Fibroblast of skin of right biceps (primary cell): ENCODE results near the gene MACROD2.
"Not testable (repeated sequence)": the region's sequence is repeated elsewhere in the genome, so short reads cannot be mapped to it uniquely, and the experiment has no call there.

Experiments
- DNase-seq: peaks from one replicate; pipeline ENCODE4 v3.0.0-alpha.2; 2013

The MACROD2 gene

DNA sequence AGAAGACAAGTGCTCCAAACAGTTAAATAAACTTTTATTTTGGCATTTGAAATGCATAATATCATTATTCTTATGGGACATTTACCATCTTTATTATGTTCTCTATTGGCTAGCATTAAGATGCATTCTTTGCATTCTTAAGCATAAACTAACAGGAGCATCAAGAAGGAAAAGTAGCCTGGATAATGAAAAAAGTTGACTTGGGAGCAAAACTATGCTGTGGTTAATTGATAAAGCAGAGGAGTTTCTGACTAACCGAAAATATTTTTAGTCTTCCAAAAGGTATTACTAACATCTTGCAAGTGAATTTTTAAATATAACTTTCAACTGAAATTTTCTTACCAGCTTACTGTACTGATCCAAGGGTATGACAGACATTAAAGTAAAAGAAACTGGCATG lies 201.8 kb downstream of the MACROD2 start:
- peak; percentile 89 for DNase-seq

DNA sequence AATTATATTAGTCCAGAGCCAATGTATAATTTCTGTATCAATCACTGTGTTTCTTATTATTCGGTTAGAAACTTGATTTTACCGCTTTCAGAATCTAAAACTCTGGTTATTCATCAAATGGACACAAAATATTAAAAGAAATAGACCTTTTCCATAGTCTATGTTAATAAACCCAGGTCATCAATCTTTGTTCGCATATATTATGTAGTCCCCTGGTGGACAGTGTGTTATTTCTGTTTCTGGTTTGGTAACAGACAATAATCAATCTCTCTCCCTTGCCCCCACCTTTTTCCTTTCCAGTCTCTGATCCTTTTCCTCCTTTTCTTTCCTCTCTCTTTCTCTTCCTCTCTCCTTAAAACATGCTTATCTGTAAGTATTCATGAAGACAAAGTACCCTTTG lies 203.1 kb downstream of the MACROD2 start:
- no peak for DNase-seq

- peak; percentile 23 for DNase-seq
Observed at GRCh38 chr20:14199111-14199510, 203.8 kb downstream of the MACROD2 start.

- no peak for DNase-seq
Observed at GRCh38 chr20:14203657-14204056, 208.3 kb downstream of the MACROD2 start.

GRCh38 chr20:14207591-14207990 lies 212.3 kb downstream of the MACROD2 start:
- DNase-seq = no peak

- DNase-seq = no peak
Observed at GRCh38 chr20:14208956-14209355, 213.6 kb downstream of the MACROD2 start.

GRCh38 chr20:14210146-14210545 lies 214.8 kb downstream of the MACROD2 start:
- DNase-seq = no peak

- DNase-seq = no peak
Observed at GRCh38 chr20:14214046-14214445, 218.7 kb downstream of the MACROD2 start.

- DNase-seq = not testable (repeated sequence)
Observed at GRCh38 chr20:14215880-14216279, 220.6 kb downstream of the MACROD2 start.

DNA sequence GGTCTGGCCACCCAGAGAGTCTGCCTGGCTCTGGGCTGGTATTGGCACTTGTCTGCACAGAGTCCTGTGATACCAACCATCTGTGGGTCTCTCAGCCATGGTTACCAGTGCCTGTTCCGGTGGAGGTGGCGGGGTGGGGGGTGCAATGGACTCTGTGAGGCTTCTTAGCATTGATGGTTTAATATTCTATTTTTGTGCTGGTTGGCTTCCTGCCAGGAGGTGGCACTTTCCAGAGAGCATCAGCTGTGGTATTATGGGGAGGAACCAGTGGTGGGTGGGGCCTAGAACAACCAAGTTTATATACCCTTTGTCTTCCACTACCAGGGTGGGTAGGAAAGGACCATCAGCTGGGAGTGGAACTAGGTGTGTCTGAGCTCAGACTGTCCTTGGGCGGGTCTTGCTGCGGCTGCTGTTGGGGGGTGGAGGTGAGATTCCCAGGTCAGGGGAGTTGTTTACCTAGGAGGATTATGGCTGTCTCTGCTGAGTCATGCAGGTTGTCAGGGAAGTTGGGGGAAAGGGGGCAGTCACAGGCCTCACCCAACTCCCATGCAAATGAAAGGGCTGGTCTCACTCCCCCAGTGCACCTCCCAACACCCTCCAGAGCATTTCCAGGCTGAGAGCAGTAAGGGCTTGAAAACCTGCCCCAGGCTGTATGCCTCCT lies 224.6 kb downstream of the MACROD2 start:
- no peak for DNase-seq

DNA sequence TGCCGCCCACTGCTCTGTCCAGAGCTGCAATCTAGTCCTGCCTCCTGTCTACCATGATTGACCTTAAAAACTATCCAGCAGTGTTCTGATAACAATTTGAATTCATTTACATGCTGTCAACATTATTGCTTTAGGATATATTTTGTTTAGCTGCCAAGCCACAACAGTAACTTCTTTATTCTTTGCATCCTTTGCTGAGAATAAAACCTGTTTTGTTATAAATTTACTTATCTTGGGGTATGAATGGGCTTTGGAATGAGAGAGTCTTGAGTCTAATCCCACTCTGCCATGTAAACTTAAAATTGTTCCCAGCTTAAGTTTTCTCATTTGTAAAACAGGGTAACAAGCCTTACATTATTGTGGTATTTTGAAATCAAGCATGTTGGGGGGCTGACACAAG lies 225.7 kb downstream of the MACROD2 start:
- no peak for DNase-seq

GRCh38 chr20:14223806-14224205 lies 228.5 kb downstream of the MACROD2 start:
- no peak for DNase-seq

DNA sequence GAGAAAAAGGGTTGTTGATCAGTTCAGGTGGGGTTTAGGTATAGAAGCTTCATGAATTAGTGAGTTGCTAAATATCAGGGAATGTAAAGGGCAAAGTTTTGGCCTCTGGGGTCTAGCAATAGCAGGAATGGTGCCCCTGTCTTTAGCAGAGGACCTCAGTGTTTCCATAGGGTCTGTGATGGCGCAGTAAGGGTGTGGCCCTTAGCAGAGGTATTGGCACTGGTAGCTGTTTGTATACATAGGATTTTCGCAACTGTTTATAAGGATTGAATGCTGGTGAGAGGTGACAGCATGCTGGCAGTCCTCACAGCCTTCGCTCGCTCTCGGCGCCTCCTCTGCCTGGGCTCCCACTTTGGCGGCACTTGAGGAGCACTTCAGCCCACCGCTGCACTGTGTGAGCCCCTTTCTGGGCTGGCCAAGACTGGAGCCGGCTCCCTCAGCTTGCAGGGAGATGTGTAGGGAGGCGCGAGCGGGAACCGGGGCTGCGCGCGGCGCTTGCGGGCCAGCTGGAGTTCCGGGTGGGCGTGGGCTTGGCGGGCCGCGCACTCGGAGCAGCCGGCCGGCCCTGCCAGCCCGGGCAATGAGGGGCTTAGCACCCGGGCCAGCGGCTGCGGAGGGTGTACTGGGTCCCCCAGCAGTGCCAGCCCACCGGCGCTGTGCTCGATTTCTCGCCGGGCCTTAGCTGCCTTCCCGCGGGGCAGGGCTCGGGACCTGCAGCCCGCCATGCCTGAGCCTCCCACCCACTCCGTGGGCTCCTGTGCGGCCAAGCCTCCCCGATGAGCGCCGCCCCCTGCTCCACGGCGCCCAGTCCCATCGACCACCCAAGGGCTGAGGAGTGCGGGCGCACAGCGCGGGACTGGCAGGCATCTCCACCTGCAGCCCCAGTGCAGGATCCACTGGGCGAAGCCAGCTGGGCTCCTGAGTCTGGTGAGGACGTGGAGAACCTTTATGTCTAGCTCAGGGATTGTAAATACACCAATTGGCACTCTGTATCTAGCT lies 231.0 kb downstream of the MACROD2 start:
- not testable (repeated sequence) for DNase-seq

DNA sequence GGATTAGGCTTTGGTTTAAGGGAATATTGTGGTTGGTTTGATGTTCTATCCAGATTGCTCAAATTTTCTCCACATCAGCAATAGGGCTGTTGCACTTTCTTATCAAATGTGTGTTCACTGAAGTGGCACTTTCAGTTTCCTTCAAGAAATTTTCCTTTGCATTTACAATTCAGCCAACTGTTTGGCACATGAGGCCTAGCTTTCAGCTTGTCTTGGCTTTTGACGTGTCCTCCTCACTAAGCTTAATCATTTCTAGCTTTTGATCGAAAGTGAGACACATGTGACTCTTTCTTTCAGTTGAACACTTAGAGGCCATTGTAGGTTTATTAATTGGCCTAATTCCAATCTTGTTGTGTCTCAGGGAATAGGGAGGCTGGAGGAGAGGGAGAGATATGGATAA lies 237.3 kb downstream of the MACROD2 start:
- DNase-seq = no peak

- peak; percentile 78 for DNase-seq
Observed at GRCh38 chr20:14234666-14235295, 239.5 kb downstream of the MACROD2 start.

DNA sequence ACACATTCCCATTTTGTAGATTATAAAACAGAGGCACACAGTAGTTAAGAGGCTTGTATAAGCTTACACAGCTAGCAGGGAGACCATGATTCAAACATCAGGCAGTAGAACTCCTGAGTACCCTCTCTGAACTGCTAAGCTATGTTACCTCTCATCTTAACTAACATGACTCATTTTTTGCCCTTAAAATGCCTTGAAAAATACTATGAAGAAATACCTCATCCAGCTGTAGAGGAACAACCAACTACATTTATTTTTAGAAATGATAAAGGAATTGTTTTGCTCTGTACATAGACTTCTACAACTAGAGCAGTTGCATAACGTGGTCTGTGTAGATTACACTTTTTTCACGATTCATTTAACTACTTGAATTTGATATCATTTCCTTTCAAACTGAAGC lies 240.0 kb downstream of the MACROD2 start:
- peak; percentile 87 for DNase-seq

DNA sequence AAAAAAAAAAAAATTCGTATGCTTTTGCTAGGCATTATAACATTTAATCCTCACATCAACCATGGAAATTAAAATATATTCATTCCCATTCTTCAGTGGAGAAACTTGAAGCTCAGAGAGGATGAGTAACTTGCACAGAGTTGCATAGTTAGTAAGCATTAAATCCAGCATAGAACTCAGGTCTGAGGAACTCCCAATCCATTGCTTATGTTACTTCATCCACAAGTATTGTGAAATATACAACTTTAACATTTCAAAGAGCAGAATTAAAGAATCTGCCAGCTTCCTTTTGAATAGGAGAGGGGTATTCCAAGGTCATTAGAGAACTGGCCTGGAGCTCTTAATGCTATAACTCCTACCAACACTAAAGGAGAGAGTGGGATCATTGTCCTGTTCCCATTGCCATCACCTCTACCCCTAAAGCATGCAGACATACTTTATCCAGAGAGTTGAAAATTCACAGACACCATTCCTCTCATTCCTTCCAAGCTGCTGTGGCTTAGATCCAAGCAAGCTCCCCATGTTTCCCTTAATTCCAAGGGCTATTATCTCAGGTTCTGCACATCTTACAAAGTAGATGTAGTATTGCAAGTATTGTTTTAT lies 250.2 kb downstream of the MACROD2 start:
- DNase-seq = peak; percentile 57

- DNase-seq = peak; percentile 75
Observed at GRCh38 chr20:14259689-14260088, 264.4 kb downstream of the MACROD2 start.

DNA sequence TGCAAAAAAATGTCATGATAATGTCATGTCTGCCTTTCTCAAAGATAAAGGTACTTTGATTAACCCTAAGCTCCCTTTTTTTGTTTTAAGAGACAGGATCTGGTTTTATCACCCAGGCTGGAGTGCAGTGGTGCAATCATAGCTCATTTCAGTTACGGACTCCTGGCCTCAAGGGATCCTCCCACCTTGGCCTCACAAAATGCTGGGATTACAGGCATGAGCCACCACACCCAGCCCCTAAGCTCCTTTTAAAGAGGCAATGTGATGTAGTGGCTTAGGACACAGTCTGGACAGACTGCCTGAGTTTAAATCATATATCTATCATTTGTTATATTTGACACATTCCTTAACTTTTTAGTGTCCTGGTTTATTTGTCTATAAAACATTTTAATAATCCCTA lies 265.1 kb downstream of the MACROD2 start:
- no peak for DNase-seq

GRCh38 chr20:14264869-14265268 lies 269.6 kb downstream of the MACROD2 start:
- DNase-seq = peak; percentile 38

DNA sequence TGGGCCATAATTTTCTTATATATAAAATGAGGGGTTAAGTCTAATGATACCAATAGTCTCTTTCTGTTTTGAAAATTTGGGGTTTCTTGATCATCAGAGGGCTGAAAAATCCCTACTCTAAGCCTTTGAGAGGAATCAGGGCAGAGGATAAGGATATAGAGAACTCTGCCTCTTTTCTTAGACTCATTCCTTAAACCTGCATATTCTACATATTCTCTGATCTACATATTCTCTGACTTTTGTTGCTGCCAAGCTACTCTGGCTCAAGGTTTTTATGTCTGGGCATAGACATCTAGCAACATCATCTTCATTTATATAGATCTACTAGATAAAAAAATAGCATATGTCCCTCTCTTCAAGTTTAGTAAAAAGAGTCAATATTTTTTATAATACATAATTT lies 270.9 kb downstream of the MACROD2 start:
- DNase-seq = no peak

- not testable (repeated sequence) for DNase-seq
Observed at GRCh38 chr20:14270751-14271150, 275.4 kb downstream of the MACROD2 start.

DNA sequence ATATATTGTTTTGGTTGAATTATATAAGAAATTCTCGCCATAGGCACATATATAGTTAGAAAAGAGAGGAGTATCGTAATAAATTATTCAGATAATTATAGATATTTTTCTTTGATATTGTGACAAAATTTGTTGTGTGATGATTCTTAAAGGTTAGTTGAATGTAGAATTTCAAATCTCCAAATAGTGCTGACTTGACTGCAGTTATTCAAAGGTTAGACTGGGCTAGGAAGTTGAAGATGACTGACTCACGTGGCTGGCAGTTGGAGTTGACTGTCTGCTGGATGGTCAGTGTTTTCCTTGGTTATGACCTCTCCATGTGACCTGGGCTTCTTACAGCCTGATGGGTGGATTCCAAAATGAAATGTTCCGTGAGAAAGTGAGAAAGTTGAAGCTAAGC lies 286.8 kb downstream of the MACROD2 start:
- no peak for DNase-seq
